HG02642 (cell line): ENCODE measurements around the gene PSME2.

Source experiments
- ATAC-seq: cut with Tn5 transposase; IDR thresholded peaks from one replicate; pipeline ENCODE4 v1.9.1; 2021; ENCODE audit warnings: mild to moderate bottlenecking; ENCODE audit not compliant: unreplicated experiment, poor library complexity

The PSME2 gene

GRCh38 chr14:24146453-24146977 lies at the start of gene PSME2:
TSS of gene PSME2 (minus strand) at chr14:24146610. CDS start at chr14:24146581, 29 bp downstream.
- ATAC-seq, result peak; percentile 73

GRCh38 chr14:24195186-24196070 lies 49.0 kb upstream of the PSME2 start, which contains the start of gene TM9SF1:
TSS of gene TM9SF1 (minus strand) at chr14:24195441. CDS start at chr14:24195019, 422 bp downstream.
- ATAC-seq, result peak; percentile 83

GRCh38 chr14:24194873-24195185 lies 48.4 kb upstream of the PSME2 start:
- ATAC-seq, result no peak

- ATAC-seq, result no peak
These were observed 47.9 kb upstream of the PSME2 start for GRCh38 chr14:24194186-24194872.

- no peak for ATAC-seq
These were observed 46.5 kb upstream of the PSME2 start for GRCh38 chr14:24192933-24193332.

- ATAC-seq, result no peak
These were observed 44.0 kb upstream of the PSME2 start for GRCh38 chr14:24190416-24190815.

- ATAC-seq, result no peak
These were observed 43.0 kb upstream of the PSME2 start for GRCh38 chr14:24189460-24189859.

- no peak for ATAC-seq
These were observed 42.6 kb upstream of the PSME2 start for GRCh38 chr14:24189059-24189375.

GRCh38 chr14:24188251-24189058 lies 42.0 kb upstream of the PSME2 start, which contains the start of gene IPO4:
TSS of gene IPO4 (minus strand) at chr14:24188816. CDS start at chr14:24188787, 29 bp downstream.
- peak; percentile 89 for ATAC-seq

- ATAC-seq, result no peak
These were observed 41.1 kb upstream of the PSME2 start for GRCh38 chr14:24187539-24187915.

- no peak for ATAC-seq
These were observed 40.6 kb upstream of the PSME2 start for GRCh38 chr14:24186831-24187538.

GRCh38 chr14:24185741-24186140 lies 39.3 kb upstream of the PSME2 start:
- ATAC-seq, result no peak

- no peak for ATAC-seq
These were observed 38.6 kb upstream of the PSME2 start for GRCh38 chr14:24185026-24185425.

- no peak for ATAC-seq
These were observed 37.9 kb upstream of the PSME2 start for GRCh38 chr14:24184104-24184970.

GRCh38 chr14:24183014-24183481 lies 36.6 kb upstream of the PSME2 start:
- ATAC-seq, result no peak

- no peak for ATAC-seq
These were observed 35.9 kb upstream of the PSME2 start for GRCh38 chr14:24182110-24182882.

GRCh38 chr14:24181371-24182077 lies 35.1 kb upstream of the PSME2 start:
- ATAC-seq, result no peak
